ENCODE data around the gene MED13L. TPM values are rescaled to one million over a fixed set of nuclear protein-coding genes. Genes with fewer than 3 reads are reported as not detected.

Gene MED13L
- polyA plus RNA-seq, 1 of the 3 experiments (the other 2 are of a cell fraction): 17.1 TPM

GRCh38 chr12:116101991-116102390 lies 175.5 kb downstream of the MED13L start (continued):
- TF ChIP-seq MAX (IDR thresholded peaks at IDR 0.05; ENCODE audit: low read depth) (no peak), FOSL2 (IDR thresholded peaks at IDR 0.05; ENCODE audit: borderline replicate concordance, low read depth) (no peak), RFX5 (IDR thresholded peaks at IDR 0.05; ENCODE audit: low read length) (no peak), NFIC (IDR thresholded peaks at IDR 0.05; ENCODE audit: borderline replicate concordance) (no peak), YY1 (IDR thresholded peaks at IDR 0.05; ENCODE audit: low read depth) (no peak), PBX3 (IDR thresholded peaks at IDR 0.05) (no peak), RCOR1 (IDR thresholded peaks at IDR 0.05; ENCODE audit: low read length) (no peak)

- Histone ChIP-seq H3K4me3 (ENCODE audit: low read depth in 2 of 2, low read length in 1 of 2) (no peak overlapping the region), H3K27me3 (ENCODE audit: insufficient read depth) (no peaks in the 10 kb centered on the region), H3K9me3 (no peaks in the 10 kb centered on the region), H3K4me2 (no peak overlapping the region), H3K9ac (no peak overlapping the region), H4K20me1 (ENCODE audit: insufficient read depth) (peaks cover 82% of the 10 kb centered on the region), H3K27ac (ENCODE audit: low read depth in 2 of 2, low read length in 1 of 2) (no peak overlapping the region), H3K4me1 (ENCODE audit: control insufficient read depth in 1 of 2, insufficient read depth in 2 of 2, low read depth in 1 of 2, low read length in 1 of 2) (peaks cover 3 to 7% of the 10 kb centered on the region in 2 experiments; a peak in 3 of 4 replicates), H3F3A (replicated peaks; ENCODE audit: insufficient read depth) (peaks cover 12% of the 10 kb centered on the region), H3K79me2 (ENCODE audit: insufficient read depth) (peaks cover 99% of the 10 kb centered on the region), H3K9me2 (no peaks in the 10 kb centered on the region), H3K36me3 (replicated peaks in 1 of 2; ENCODE audit: control insufficient read depth in 1 of 2, insufficient read depth in 2 of 2, low read length in 1 of 2) (peaks cover 6 to 12% of the 10 kb centered on the region in 2 experiments), H2AFZ (ENCODE audit: low read depth) (no peak overlapping the region)
- ChIA-PET CTCF (no interaction called here), POLR2A (no interaction called here)
- TF ChIP-seq CHD2 (IDR thresholded peaks at IDR 0.05; ENCODE audit: low read length, partially characterized antibody) (no peak), YY1 (IDR thresholded peaks at IDR 0.05; ENCODE audit: low read depth) (no peak), IRF3 (IDR thresholded peaks at IDR 0.05; ENCODE audit: low read depth, low read length) (no peak), GATA2 (CRISPR knock-in tag; IDR thresholded peaks at IDR 0.05) (no peak), FOSL2 (IDR thresholded peaks at IDR 0.05; ENCODE audit: borderline replicate concordance, low read depth) (no peak)
- no peak for DNase-seq
- 93% methylated on average over 6 of the region's 6 CpGs for WGBS (ENCODE audit: low lambda C conversion rate)
Measured at GRCh38 chr12:116099652-116100432, 177.7 kb downstream of the MED13L start.

- Histone ChIP-seq H3K9me3 (no peaks in the 10 kb centered on the region), H3K79me2 (ENCODE audit: insufficient read depth) (peaks cover 98% of the 10 kb centered on the region), H3K4me2 (no peak overlapping the region), H3K36me3 (replicated peaks in 1 of 2; ENCODE audit: control insufficient read depth in 1 of 2, insufficient read depth in 2 of 2, low read length in 1 of 2) (peaks cover 6 to 15% of the 10 kb centered on the region in 2 experiments), H2AFZ (ENCODE audit: low read depth) (no peak overlapping the region), H3K27ac (ENCODE audit: low read depth in 2 of 2, low read length in 1 of 2) (no peak overlapping the region), H3F3A (replicated peaks; ENCODE audit: insufficient read depth) (peaks cover 21% of the 10 kb centered on the region), H3K27me3 (ENCODE audit: insufficient read depth) (no peaks in the 10 kb centered on the region), H3K4me3 (ENCODE audit: low read depth in 2 of 2, low read length in 1 of 2) (no peak overlapping the region), H3K9me2 (no peaks in the 10 kb centered on the region), H4K20me1 (ENCODE audit: insufficient read depth) (peaks cover 84% of the 10 kb centered on the region), H3K4me1 (ENCODE audit: control insufficient read depth in 1 of 2, insufficient read depth in 2 of 2, low read depth in 1 of 2, low read length in 1 of 2) (peaks cover 4 to 12% of the 10 kb centered on the region in 2 experiments; a peak in 2 of 4 replicates), H3K9ac (no peak overlapping the region)
- 97% methylated on average over 5 of the region's 5 CpGs for WGBS (ENCODE audit: low lambda C conversion rate)
- no peak for DNase-seq
- ChIA-PET POLR2A (no interaction called here), CTCF (no interaction called here)
- TF ChIP-seq SMC3 (IDR thresholded peaks at IDR 0.05; ENCODE audit: low read depth, low read length): no peak
- no peak for TF ChIP-seq PBX3 (IDR thresholded peaks at IDR 0.05)
- TF ChIP-seq CTCF (IDR thresholded peaks at IDR 0.05): no peak
- no peak for TF ChIP-seq JUND (IDR thresholded peaks at IDR 0.05)
- TF ChIP-seq ELF1 (IDR thresholded peaks at IDR 0.05): no peak
- no peak for TF ChIP-seq RCOR1 (IDR thresholded peaks at IDR 0.05; ENCODE audit: low read length)
- TF ChIP-seq TAF1 (IDR thresholded peaks at IDR 0.05; ENCODE audit: borderline replicate concordance, low read depth, low read length): no peak
- TF ChIP-seq NFIC (IDR thresholded peaks at IDR 0.05; ENCODE audit: borderline replicate concordance): no peak
- TF ChIP-seq FOXJ3 (CRISPR knock-in tag; IDR thresholded peaks at IDR 0.05): no peak
- no peak for TF ChIP-seq YY1 (IDR thresholded peaks at IDR 0.05; ENCODE audit: low read depth)
- TF ChIP-seq EZH2phosphoT487 (IDR thresholded peaks at IDR 0.05; ENCODE audit: borderline replicate concordance, low read depth): no peak
- TF ChIP-seq TCF12 (IDR thresholded peaks at IDR 0.05): no peak
- TF ChIP-seq MEF2A (IDR thresholded peaks at IDR 0.05; ENCODE audit: borderline replicate concordance, low read depth): no peak
Measured at GRCh38 chr12:116096874-116097273, 180.6 kb downstream of the MED13L start.

Measured in SK-N-SH (cell line).